ENCODE measurements around the gene CYLD.

The CYLD gene

GRCh38 chr16:50774960-50775359 lies 33.1 kb downstream of the CYLD start:
- no peak for DNase-seq (ENCODE audit: low read depth in 2 of 2)
- TF ChIP-seq CTCF (IDR thresholded peaks at IDR 0.05; ENCODE audit: low read depth, low read length): no peak
- H3K4me3 ChIP-seq (replicated peaks in 1 of 2; ENCODE audit: low read depth in 2 of 2, low read length in 2 of 2): no peak overlapping the region

GRCh38 chr16:50776037-50776436 lies 34.2 kb downstream of the CYLD start:
- no peak for TF ChIP-seq CTCF (IDR thresholded peaks at IDR 0.05; ENCODE audit: low read depth, low read length)
- DNase-seq (ENCODE audit: low read depth in 2 of 2): no peak
- H3K4me3 ChIP-seq (replicated peaks in 1 of 2; ENCODE audit: low read depth in 2 of 2, low read length in 2 of 2): no peak overlapping the region

GRCh38 chr16:50778284-50779163 lies 36.6 kb downstream of the CYLD start:
- no peak overlapping the region for H3K4me3 ChIP-seq (replicated peaks in 1 of 2; ENCODE audit: low read depth in 2 of 2, low read length in 2 of 2)
- no peak for DNase-seq (ENCODE audit: low read depth in 2 of 2)
- no peak for TF ChIP-seq CTCF (IDR thresholded peaks at IDR 0.05; ENCODE audit: low read depth, low read length)

GRCh38 chr16:50781043-50781442 lies 39.2 kb downstream of the CYLD start:
- DNase-seq (ENCODE audit: low read depth in 2 of 2): no peak
- peak; percentile 3 for TF ChIP-seq CTCF (IDR thresholded peaks at IDR 0.05; ENCODE audit: low read depth, low read length)
- no peak overlapping the region for H3K4me3 ChIP-seq (replicated peaks in 1 of 2; ENCODE audit: low read depth in 2 of 2, low read length in 2 of 2)

GRCh38 chr16:50781518-50781917 lies 39.6 kb downstream of the CYLD start:
- DNase-seq (ENCODE audit: low read depth in 2 of 2): no peak
- no peak overlapping the region for H3K4me3 ChIP-seq (replicated peaks in 1 of 2; ENCODE audit: low read depth in 2 of 2, low read length in 2 of 2)
- TF ChIP-seq CTCF (IDR thresholded peaks at IDR 0.05; ENCODE audit: low read depth, low read length): no peak

- TF ChIP-seq CTCF (IDR thresholded peaks at IDR 0.05; ENCODE audit: low read depth, low read length): no peak
- DNase-seq (ENCODE audit: low read depth in 2 of 2): no peak
- H3K4me3 ChIP-seq (replicated peaks in 1 of 2; ENCODE audit: low read depth in 2 of 2, low read length in 2 of 2): no peak overlapping the region
Observed at GRCh38 chr16:50789757-50790156, 47.9 kb downstream of the CYLD start.

Data from cardiac fibroblast (primary cell).